Right cardiac atrium (tissue), 5 donors: ENCODE results near the gene PLAC9. TPM values are rescaled to one million over a fixed set of nuclear protein-coding genes. Genes with fewer than 3 reads are reported as not detected.
A peak's percentile ranks its signal among the peaks of the same experiment; 100 is the strongest.

Source experiments
- ATAC-seq, 2 donors: fragments of 200-7000 bp; cut with Tn5 transposase; one replicate each; pipeline versions ENCODE4 v1.8.0 to v1.9.1; 2020; ENCODE audit warnings: moderate library complexity in 2 of 2, mild to moderate bottlenecking in 1 of 2
- DNase-seq, 3 donors: peaks; one replicate each; pipeline ENCODE4 v3.0.0-alpha.2; 2020
- H3K27ac ChIP-seq: one replicate; pipeline ENCODE4 v1.5.1; 2013; ENCODE audit warnings: mild to moderate bottlenecking, low read length, control low read depth, moderate library complexity
- H3K27me3 ChIP-seq: one replicate; pipeline ENCODE4 v1.6.1; 2013; ENCODE audit not compliant: control insufficient read depth, insufficient read depth
- H3K4me1 ChIP-seq: one replicate; pipeline ENCODE4 v1.6.1; 2013; ENCODE audit warnings: low read length; ENCODE audit not compliant: control insufficient read depth, insufficient read depth
- H3K4me3 ChIP-seq: one replicate; pipeline ENCODE4 v1.5.1; 2013; ENCODE audit warnings: low read length, control low read depth
- H3K9me3 ChIP-seq: one replicate; pipeline ENCODE4 v1.6.1; 2013; ENCODE audit warnings: low read length; ENCODE audit not compliant: control insufficient read depth
- WGBS: extraction: QIAGEN DNeasy Blood & Tissue Kit; methylation state at CpG from one replicate; pipeline ENCODE4 v1.1.7; 2013; 5-methylcytosine and 5-hydroxymethylcytosine counted together
- intact Hi-C, 4 donors: fragments of 100-400 bp; cut with DNase I; formaldehyde crosslinking; loops; one replicate each; pipeline versions ENCODE4 v1.11.0 to v1.14.0; 2022 to 2023
- polyA plus RNA-seq: library from polyadenylated mRNA; stranded (reverse); fragments of 200-250 nt; gene quantifications from one replicate; pipeline ENCODE4 v1.2.3, GENCODE V29; 2013
- total RNA-seq, 4 donors: library from RNA; stranded (reverse); fragmentation: NEBNext Ultra II Directional; extraction: Animal tissue kit (Norgen Biotek cat#: 25700); gene quantifications; one replicate each; pipeline ENCODE4 v1.2.1, GENCODE V29; 2021
- donor health status: healthy with polysubstance abuse.
- donor health status: DM: no; HTN: yes; CAD: no.
- donor health status: DM: no; HTN: no; CAD: no.
- donor health status: DM: no; HTN: yes; CAD: no; lungs with severe emphysema.
- donor health status: DM: yes; HTN: yes; CAD: no.

PLAC9 gene
- total and polyA plus RNA-seq, 5 donors: 47.5 to 92.2 (median 63.9) TPM

GRCh38 chr10:80185578-80186299 lies 53.2 kb downstream of the PLAC9 start:
- 75% methylated on average over 5 of the region's 5 CpGs for WGBS
- no peak overlapping the region for H3K4me3 ChIP-seq
- peak; percentile 30 to 32 for ATAC-seq
- H3K9me3 ChIP-seq: no peaks in the 10 kb centered on the region
- no peaks in the 10 kb centered on the region for H3K27me3 ChIP-seq
- peak overlapping the region; percentile 50 for H3K27ac ChIP-seq
- peak in 1 of 3 donors; percentile 9 for DNase-seq
- H3K4me1 ChIP-seq: peaks cover 47% of the 10 kb centered on the region
- intact Hi-C loops: no loop called here

- DNase-seq (peak; percentile 59 to 83 (median 80)), ATAC-seq (peak; percentile 82 to 84)
- H3K27me3 ChIP-seq: no peaks in the 10 kb centered on the region
- peaks cover 47% of the 10 kb centered on the region for H3K4me1 ChIP-seq
- no peak overlapping the region for H3K4me3 ChIP-seq
- no peaks in the 10 kb centered on the region for H3K9me3 ChIP-seq
- 62% methylated on average over 13 of the region's 13 CpGs for WGBS
- H3K27ac ChIP-seq: peak overlapping the region; percentile 79
- intact Hi-C loops: no loop called here
These were observed 54.0 kb downstream of the PLAC9 start for GRCh38 chr10:80186364-80187012.

- intact Hi-C loops: no loop called here
- Histone ChIP-seq H3K27ac (peak overlapping the region; percentile 79), H3K4me1 (peaks cover 52% of the 10 kb centered on the region), H3K9me3 (no peaks in the 10 kb centered on the region), H3K4me3 (no peak overlapping the region), H3K27me3 (no peaks in the 10 kb centered on the region)
- ATAC-seq (no peak), DNase-seq (no peak)
- WGBS: 92% methylated on average over 2 of the region's 2 CpGs
These were observed 54.5 kb downstream of the PLAC9 start for GRCh38 chr10:80187060-80187459.

- DNase-seq (peak in 2 of 3 donors; percentile 62 to 74), ATAC-seq (peak; percentile 7 to 23)
- H3K4me3 ChIP-seq: no peak overlapping the region
These were observed 55.2 kb downstream of the PLAC9 start for GRCh38 chr10:80187465-80188409.

GRCh38 chr10:80188713-80189112 lies 56.2 kb downstream of the PLAC9 start:
- WGBS: 89% methylated on average over 9 of the region's 9 CpGs

More at GRCh38 chr10:80187465-80188409, 55.2 kb downstream of the PLAC9 start:
- no peaks in the 10 kb centered on the region for H3K27me3 ChIP-seq
- no peaks in the 10 kb centered on the region for H3K9me3 ChIP-seq
- peaks cover 52% of the 10 kb centered on the region for H3K4me1 ChIP-seq
- H3K27ac ChIP-seq: peak overlapping the region; percentile 79
- WGBS: 58% methylated on average over 16 of the region's 16 CpGs
- intact Hi-C loops: no loop called here

GRCh38 chr10:80191589-80192270 lies 59.2 kb downstream of the PLAC9 start:
- ATAC-seq: no peak

More at GRCh38 chr10:80188713-80189112, 56.2 kb downstream of the PLAC9 start:
- Histone ChIP-seq H3K9me3 (no peaks in the 10 kb centered on the region), H3K27ac (peak overlapping the region; percentile 33), H3K4me3 (no peak overlapping the region), H3K27me3 (no peaks in the 10 kb centered on the region), H3K4me1 (peaks cover 43% of the 10 kb centered on the region)
- ATAC-seq (no peak), DNase-seq (peak in 1 of 3 donors; percentile 40)
- intact Hi-C loops: no loop called here

GRCh38 chr10:80192553-80192952 lies 60.0 kb downstream of the PLAC9 start:
- no peak overlapping the region for H3K4me3 ChIP-seq
- DNase-seq (no peak), ATAC-seq (no peak)
- no peaks in the 10 kb centered on the region for H3K27me3 ChIP-seq
- no peaks in the 10 kb centered on the region for H3K9me3 ChIP-seq
- intact Hi-C loops: no loop called here
- no peak overlapping the region for H3K27ac ChIP-seq
- H3K4me1 ChIP-seq: peaks cover 49% of the 10 kb centered on the region

More at GRCh38 chr10:80191589-80192270, 59.2 kb downstream of the PLAC9 start:
- WGBS: 79% methylated on average over 16 of the region's 16 CpGs
- no peaks in the 10 kb centered on the region for H3K27me3 ChIP-seq
- DNase-seq: no peak
- intact Hi-C loops: no loop called here
- H3K4me1 ChIP-seq: peaks cover 48% of the 10 kb centered on the region
- H3K4me3 ChIP-seq: no peak overlapping the region
- peak overlapping the region; percentile 14 for H3K27ac ChIP-seq
- H3K9me3 ChIP-seq: no peaks in the 10 kb centered on the region

GRCh38 chr10:80194373-80195045 lies 62.0 kb downstream of the PLAC9 start:
- intact Hi-C loops: no loop called here

More at GRCh38 chr10:80194373-80195045, 62.0 kb downstream of the PLAC9 start:
- Histone ChIP-seq H3K4me1 (peaks cover 46% of the 10 kb centered on the region), H3K9me3 (no peaks in the 10 kb centered on the region), H3K27me3 (no peaks in the 10 kb centered on the region), H3K4me3 (no peak overlapping the region), H3K27ac (peak overlapping the region; percentile 91)
- WGBS: 43% methylated on average over 11 of the region's 11 CpGs
- no peak for DNase-seq
- ATAC-seq: no peak
